Osteoblast (primary cell): ENCODE data around the gene SLC39A9. TPM values are rescaled to one million over a fixed set of nuclear protein-coding genes. Genes with fewer than 3 reads are reported as not detected.

Source experiments
- DNase-seq: peaks from one replicate; pipeline ENCODE4 v3.0.0; 2011; ENCODE audit warnings: low spot score, mixed read lengths; ENCODE audit not compliant: insufficient read length; ENCODE audit errors: missing footprints
- H2AFZ ChIP-seq: 2 replicates; pipeline ENCODE4 v1.6.0; 2011; ENCODE audit warnings: mild to moderate bottlenecking, low read length
- H3K27ac ChIP-seq: 2 replicates; pipeline ENCODE4 v1.5.1; 2011; ENCODE audit warnings: mild to moderate bottlenecking, low read depth, low read length, moderate library complexity
- H3K27me3 ChIP-seq: 2 replicates; pipeline ENCODE4 v1.6.0; 2012; ENCODE audit warnings: mild to moderate bottlenecking, control low read depth, inconsistent platforms, low read length, moderate library complexity; ENCODE audit not compliant: insufficient read depth
- H3K36me3 ChIP-seq: 2 replicates; pipeline ENCODE4 v1.5.1; 2011; ENCODE audit warnings: mild to moderate bottlenecking, low read length, control low read depth, moderate library complexity; ENCODE audit not compliant: insufficient read depth
- H3K4me1 ChIP-seq: 2 replicates; pipeline ENCODE4 v1.5.1; 2011; ENCODE audit warnings: mild to moderate bottlenecking, low read length, control low read depth, moderate library complexity; ENCODE audit not compliant: insufficient read depth
- H3K4me2 ChIP-seq: 2 replicates; pipeline ENCODE4 v1.6.0; 2011; ENCODE audit warnings: mild to moderate bottlenecking, low read length; ENCODE audit not compliant: insufficient read depth
- H3K4me3 ChIP-seq: fragments of 200-600 bp; sonication (generic); 3 replicates; pipeline ENCODE4 v1.5.1; 2012; ENCODE audit warnings: mild to moderate bottlenecking, low read length, inconsistent platforms; ENCODE audit not compliant: insufficient read depth
- H3K79me2 ChIP-seq: 2 replicates; pipeline ENCODE4 v1.6.0; 2012; ENCODE audit warnings: mild to moderate bottlenecking, low read length, control low read depth, inconsistent platforms; ENCODE audit not compliant: insufficient read depth
- H3K9me3 ChIP-seq: 2 replicates; pipeline ENCODE4 v1.5.1; 2011; ENCODE audit warnings: low read depth, low read length, control low read depth
- H4K20me1 ChIP-seq: 2 replicates; pipeline ENCODE4 v1.6.0; 2012; ENCODE audit warnings: mild to moderate bottlenecking, low read length, control low read depth; ENCODE audit not compliant: insufficient read depth
- CTCF ChIP-seq: IDR thresholded peaks from 2 replicates; pipeline ENCODE4 v1.5.1; 2011; ENCODE audit warnings: mild to moderate bottlenecking, low read depth, low read length, moderate library complexity; ENCODE audit errors: extremely low read depth
- total RNA-seq: library from RNA; depleted of rRNA; stranded (reverse); fragments of >200 nt; gene quantifications from 2 replicates; pipeline ENCODE4 v1.2.3, GENCODE V29; 2012

The SLC39A9 gene
- total RNA-seq, 1 donor, result 163 TPM

GRCh38 chr14:69424149-69424923 is 25.8 kb downstream of the SLC39A9 start:
- Histone ChIP-seq H3K9me3 (no peaks in the 10 kb centered on the region), H3K4me3 (no peak overlapping the region), H3K4me1 (peaks cover 13% of the 10 kb centered on the region), H3K27ac (peak overlapping the region; percentile 12), H2AFZ (no peak overlapping the region), H3K36me3 (peaks cover 26% of the 10 kb centered on the region), H4K20me1 (peaks cover 15% of the 10 kb centered on the region), H3K4me2 (no peak overlapping the region), H3K27me3 (no peaks in the 10 kb centered on the region), H3K79me2 (peaks cover 39% of the 10 kb centered on the region)
- peak; percentile 73 for DNase-seq
- TF ChIP-seq CTCF, result no peak

- H4K20me1 ChIP-seq, result peaks cover 24% of the 10 kb centered on the region
- no peak overlapping the region for H2AFZ ChIP-seq
- TF ChIP-seq CTCF, result no peak
- no peak overlapping the region for H3K4me2 ChIP-seq
- H3K36me3 ChIP-seq, result peaks cover 28% of the 10 kb centered on the region
- H3K79me2 ChIP-seq, result peaks cover 35% of the 10 kb centered on the region
- no peak overlapping the region for H3K27ac ChIP-seq
- no peak overlapping the region for H3K4me3 ChIP-seq
- H3K27me3 ChIP-seq, result no peaks in the 10 kb centered on the region
- H3K4me1 ChIP-seq, result peaks cover 13% of the 10 kb centered on the region
- no peaks in the 10 kb centered on the region for H3K9me3 ChIP-seq
- no peak for DNase-seq
Measured at GRCh38 chr14:69427596-69427995, 29.1 kb downstream of the SLC39A9 start.

GRCh38 chr14:69428289-69428998 is 30.0 kb downstream of the SLC39A9 start:
- Histone ChIP-seq H3K4me3 (no peak overlapping the region), H3K9me3 (no peaks in the 10 kb centered on the region), H3K4me2 (no peak overlapping the region), H3K36me3 (peaks cover 28% of the 10 kb centered on the region), H3K79me2 (peaks cover 35% of the 10 kb centered on the region), H3K27ac (no peak overlapping the region), H3K4me1 (peaks cover 13% of the 10 kb centered on the region), H2AFZ (no peak overlapping the region), H3K27me3 (no peaks in the 10 kb centered on the region), H4K20me1 (peaks cover 24% of the 10 kb centered on the region)
- TF ChIP-seq CTCF, result no peak
- no peak for DNase-seq

- no peak overlapping the region for H3K4me2 ChIP-seq
- peaks cover 40% of the 10 kb centered on the region for H3K79me2 ChIP-seq
- no peak for DNase-seq
- H3K4me1 ChIP-seq, result peaks cover 5% of the 10 kb centered on the region
- H4K20me1 ChIP-seq, result peaks cover 14% of the 10 kb centered on the region
- H2AFZ ChIP-seq, result no peak overlapping the region
- H3K9me3 ChIP-seq, result no peaks in the 10 kb centered on the region
- H3K4me3 ChIP-seq, result no peak overlapping the region
- no peak overlapping the region for H3K27ac ChIP-seq
- peaks cover 28% of the 10 kb centered on the region for H3K36me3 ChIP-seq
- TF ChIP-seq CTCF, result no peak
- no peaks in the 10 kb centered on the region for H3K27me3 ChIP-seq
Measured at GRCh38 chr14:69429643-69430042, 31.2 kb downstream of the SLC39A9 start.
